ENCODE data around the gene PTGR2. TPM values are rescaled to one million over a fixed set of nuclear protein-coding genes. Genes with fewer than 3 reads are reported as not detected.
"Not testable (repeated sequence)": the region's sequence is repeated elsewhere in the genome, so short reads cannot be mapped to it uniquely, and the experiment has no call there.

The PTGR2 gene
- total RNA-seq, 1 donor from 2014 or later = 15.6 TPM

- DNase-seq (ENCODE audit: low spot score) = no peak
These were observed 18.6 kb upstream of the PTGR2 start for GRCh38 chr14:73833034-73833433.

- DNase-seq (ENCODE audit: low spot score) = no peak
These were observed 17.9 kb upstream of the PTGR2 start for GRCh38 chr14:73833530-73834260.

DNA sequence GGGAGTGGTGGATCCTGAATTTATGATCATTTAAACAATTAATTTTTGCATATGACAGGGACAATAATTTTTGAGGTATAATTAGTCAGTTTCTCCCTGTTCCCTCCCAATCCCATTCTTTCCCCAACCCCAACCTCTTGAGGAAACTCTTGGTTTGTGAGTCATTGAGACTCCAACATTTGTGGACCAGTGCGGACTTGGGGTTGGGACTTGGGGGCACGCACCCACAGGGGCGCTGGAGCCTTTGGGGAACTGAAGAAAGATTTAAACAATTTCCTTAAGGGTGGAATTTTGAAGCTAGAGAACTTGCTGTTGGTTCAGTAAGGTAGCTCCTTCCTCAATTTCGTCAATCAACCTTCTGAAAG lies 17.4 kb upstream of the PTGR2 start:
- DNase-seq (ENCODE audit: low spot score) = no peak

- DNase-seq (ENCODE audit: low spot score) = not testable (repeated sequence)
These were observed 13.2 kb upstream of the PTGR2 start for GRCh38 chr14:73838293-73839034.

DNA sequence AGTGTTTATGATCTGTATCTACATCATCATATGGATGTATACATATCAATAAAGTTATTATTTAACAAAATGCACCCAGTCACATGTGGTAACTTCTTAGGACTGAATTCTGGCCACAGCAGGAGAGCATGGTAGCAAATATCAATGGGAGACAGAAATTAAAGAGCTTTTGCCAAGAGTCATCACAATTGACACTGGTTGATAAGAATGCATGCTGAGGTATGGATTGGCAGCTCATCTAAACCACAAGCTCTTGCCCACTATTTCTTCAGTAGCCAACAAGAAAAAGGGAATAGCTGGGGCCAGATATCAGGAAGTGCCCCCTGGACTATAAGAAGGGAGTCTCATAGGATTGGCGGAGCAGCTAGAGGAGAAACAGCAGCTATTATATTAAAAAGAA lies 9.4 kb upstream of the PTGR2 start:
- DNase-seq (ENCODE audit: low spot score) = no peak

DNA sequence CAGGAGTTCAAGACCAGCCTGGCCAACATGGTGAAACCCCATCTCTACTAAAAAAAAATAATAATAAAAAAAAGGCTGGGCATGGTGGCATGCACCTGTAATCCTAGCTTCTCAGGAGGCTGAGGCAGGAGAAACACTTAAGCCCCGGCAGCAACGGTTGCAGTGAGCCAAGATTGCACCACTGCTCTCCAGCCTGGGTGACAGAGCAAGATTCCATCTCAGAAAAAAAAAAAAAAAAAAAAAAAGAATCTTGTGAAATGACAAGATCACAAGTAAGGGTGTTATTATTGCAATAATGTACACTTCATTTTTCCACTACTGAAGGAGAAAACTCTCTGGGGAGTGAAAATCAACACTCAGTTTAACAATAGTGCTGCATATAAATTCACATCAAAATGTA lies 8.8 kb upstream of the PTGR2 start:
- no peak for DNase-seq (ENCODE audit: low spot score)

DNA sequence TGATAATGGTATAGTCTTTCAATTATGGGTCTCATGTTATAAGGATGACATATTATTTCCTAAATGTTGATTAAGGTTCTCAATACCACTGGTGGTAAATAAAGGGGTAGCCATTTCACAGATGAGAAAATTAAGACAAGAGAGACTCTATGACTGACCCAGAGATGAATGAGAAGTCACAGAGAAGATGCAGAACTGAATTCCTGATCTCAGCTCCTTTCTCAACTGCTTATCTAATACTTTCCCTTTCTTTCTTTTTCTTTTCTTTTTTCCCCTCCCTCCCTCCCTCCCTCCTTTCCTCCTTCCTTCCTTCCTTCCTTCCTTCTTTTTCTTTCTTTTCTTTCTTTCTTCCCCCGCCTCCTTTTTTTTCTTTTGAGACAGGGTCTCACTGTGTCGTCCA lies 8.3 kb upstream of the PTGR2 start:
- DNase-seq (ENCODE audit: low spot score) = no peak

- no peak for DNase-seq (ENCODE audit: low spot score)
These were observed 4.7 kb upstream of the PTGR2 start for GRCh38 chr14:73846947-73847346.

DNA sequence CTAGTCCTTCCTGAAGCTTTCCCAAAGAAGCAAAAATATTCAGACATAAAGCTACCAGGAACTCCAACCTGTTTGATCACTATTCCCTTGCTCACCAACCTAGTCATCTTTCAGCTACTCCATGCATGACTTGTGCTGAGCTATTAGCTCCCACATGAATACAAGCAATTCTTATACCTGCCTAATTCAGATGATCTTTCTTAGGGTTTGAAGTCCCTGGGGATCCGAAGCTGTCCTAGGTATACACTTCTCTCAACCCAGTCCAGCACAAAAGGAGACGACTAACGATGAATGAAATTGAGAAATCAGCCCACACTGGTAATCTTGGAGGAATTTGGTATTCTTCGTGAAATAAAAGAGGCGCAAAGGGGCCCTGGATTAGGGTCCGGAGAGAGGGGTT lies 631 bp upstream of the PTGR2 start:
- no peak for DNase-seq (ENCODE audit: low spot score)

GRCh38 chr14:73859145-73859544 lies 7.5 kb downstream of the PTGR2 start:
- no peak for DNase-seq (ENCODE audit: low spot score)

DNA sequence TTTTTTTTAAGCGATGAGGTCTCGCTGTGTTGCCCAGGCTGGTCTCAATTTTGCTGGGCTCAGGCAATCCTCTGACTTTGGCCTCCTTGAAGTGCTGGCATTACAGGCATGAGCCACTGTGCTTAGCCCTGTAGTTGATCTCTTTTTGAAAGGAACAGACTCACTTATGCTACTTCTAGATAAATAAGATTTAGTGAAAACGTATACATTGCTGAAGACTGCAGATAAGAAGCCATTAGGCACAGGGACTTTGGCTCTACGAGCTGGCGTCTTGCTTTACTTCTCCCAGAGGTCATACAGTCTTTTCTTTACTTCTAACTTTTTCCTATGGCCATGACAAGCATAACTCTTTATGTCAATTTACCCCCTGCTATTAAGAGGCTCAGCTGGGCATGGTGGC lies 9.4 kb downstream of the PTGR2 start:
- no peak for DNase-seq (ENCODE audit: low spot score)

- DNase-seq (ENCODE audit: low spot score) = no peak
These were observed 10.8 kb downstream of the PTGR2 start for GRCh38 chr14:73862480-73862879.

- DNase-seq (ENCODE audit: low spot score) = no peak
These were observed 11.6 kb downstream of the PTGR2 start for GRCh38 chr14:73863209-73863608.

GRCh38 chr14:73865534-73866113 lies 14.0 kb downstream of the PTGR2 start:
- no peak for DNase-seq (ENCODE audit: low spot score)

DNA sequence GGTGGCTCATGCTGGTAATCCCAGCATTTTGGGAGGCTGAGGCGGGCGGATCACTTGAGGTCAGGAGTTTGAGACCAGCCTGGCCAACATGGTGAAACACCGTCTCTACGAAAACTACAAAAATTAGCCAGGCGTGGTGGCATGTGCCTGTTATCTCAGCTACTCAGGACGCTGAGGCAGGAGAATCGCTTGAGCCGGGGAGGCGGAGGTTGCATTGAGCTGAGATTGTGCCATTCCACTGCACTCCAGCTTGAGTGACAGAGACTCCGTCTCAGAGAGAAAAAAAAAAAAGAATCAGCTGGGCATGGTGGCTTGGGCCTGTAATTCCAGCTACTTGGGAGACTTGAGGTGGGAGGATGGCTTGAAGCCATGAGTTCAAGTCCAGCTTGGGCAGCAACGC lies 18.1 kb downstream of the PTGR2 start:
- DNase-seq (ENCODE audit: low spot score) = not testable (repeated sequence)

GRCh38 chr14:73870525-73871235 lies 19.0 kb downstream of the PTGR2 start:
- no peak for DNase-seq (ENCODE audit: low spot score)

DNA sequence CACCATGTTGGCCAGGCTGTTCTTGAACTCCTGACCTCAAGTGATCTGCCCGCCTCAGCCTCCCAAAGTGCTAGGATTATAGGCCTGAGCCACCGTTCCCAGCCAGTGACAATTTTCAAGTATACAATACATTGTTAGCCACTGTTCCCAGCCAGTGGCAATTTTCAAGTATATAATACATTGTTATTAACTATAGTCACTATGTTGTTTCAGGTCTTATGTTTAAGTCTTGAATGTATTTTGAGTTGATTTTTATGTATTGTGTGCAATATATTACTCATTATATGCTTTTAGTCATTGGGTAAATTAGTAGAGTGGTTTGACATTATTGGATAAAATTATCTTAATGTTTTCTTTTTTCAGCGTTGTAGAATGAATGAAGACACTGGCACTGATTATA lies 22.0 kb downstream of the PTGR2 start:
- no peak for DNase-seq (ENCODE audit: low spot score)

DNA sequence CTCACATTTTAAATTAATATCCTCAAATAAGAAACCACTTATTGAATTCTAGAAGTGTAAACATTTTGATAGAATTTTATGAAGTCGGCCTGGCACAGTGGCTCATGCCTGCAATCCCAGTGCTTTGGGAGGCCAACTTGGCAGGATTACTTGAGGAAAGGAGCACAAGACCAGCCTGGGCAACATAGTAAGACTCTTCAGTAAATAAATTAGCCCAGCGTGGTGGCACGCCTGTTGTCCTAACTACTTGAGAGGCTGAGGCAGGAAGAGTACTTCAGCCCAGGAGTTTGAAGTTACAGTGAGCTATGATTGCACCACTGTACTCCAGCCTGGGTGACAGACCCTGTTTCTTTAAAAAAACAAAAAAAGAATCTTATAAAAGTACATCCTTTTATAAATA lies 26.2 kb downstream of the PTGR2 start:
- no peak for DNase-seq (ENCODE audit: low spot score)

GRCh38 chr14:73878436-73878835 lies 26.8 kb downstream of the PTGR2 start:
- no peak for DNase-seq (ENCODE audit: low spot score)

DNA sequence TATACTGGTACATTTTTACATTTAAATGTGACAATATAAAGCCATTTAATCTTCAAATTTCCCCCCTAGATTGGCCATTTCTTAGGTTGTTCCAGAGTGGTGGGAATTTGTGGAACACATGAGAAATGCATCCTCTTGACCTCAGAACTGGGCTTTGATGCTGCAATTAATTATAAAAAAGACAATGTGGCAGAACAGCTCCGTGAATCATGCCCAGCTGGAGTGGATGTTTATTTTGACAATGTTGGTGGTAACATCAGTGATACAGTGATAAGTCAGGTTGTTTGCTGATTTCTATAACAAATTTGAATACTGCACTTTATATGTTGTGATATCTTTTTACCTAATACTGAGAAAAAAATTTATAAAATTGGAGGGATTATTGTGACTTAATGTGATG lies 27.4 kb downstream of the PTGR2 start:
- no peak for DNase-seq (ENCODE audit: low spot score)

GRCh38 chr14:73884438-73885190 lies 33.0 kb downstream of the PTGR2 start:
- no peak for DNase-seq (ENCODE audit: low spot score)
